ENCODE data around the gene NAP1L4.

The NAP1L4 gene, protein sequence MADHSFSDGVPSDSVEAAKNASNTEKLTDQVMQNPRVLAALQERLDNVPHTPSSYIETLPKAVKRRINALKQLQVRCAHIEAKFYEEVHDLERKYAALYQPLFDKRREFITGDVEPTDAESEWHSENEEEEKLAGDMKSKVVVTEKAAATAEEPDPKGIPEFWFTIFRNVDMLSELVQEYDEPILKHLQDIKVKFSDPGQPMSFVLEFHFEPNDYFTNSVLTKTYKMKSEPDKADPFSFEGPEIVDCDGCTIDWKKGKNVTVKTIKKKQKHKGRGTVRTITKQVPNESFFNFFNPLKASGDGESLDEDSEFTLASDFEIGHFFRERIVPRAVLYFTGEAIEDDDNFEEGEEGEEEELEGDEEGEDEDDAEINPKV

DNA sequence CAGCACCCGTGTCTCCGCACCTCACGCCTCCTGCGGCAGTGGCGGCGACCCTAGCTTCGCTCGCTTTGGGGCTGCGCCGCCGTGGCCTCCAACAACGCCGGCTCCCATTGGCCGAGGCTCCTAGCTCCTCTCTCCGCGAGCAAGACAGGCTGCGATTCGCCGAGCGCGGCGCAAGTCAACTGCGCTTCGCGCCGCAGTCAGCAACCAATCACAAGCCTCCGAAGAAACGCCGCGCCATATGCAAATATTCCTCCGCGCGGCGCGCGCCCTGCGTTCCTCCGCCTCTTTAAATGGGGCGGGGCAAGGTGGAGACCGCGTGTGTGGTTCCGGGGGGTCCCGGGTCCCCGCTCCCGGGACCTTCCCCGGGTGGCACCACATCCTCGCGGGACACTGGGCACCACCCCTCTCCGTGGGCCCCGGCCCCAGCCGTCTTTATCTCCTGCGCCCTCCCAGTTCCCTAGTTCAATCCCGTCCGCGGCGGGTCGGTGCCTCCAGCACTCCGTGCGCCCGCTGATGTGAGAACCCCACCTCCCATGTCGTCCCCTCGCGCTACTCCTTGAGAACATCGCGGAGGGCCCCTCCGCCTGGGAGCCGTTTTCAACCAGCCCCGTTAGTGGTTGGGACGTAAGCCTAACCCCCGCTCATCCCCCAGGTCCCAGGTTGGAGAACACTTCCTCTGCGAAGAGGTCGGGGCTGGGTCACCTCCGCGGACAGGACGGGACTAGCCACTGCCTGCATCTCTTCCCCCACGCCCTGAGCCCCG is at the start of gene NAP1L4:
TSS of gene NAP1L4 (minus strand) at position 96 of the 763 bp plus-strand sequence. CDS start 13,109 bp downstream, outside the sequence.
- Histone ChIP-seq H3K4me1 (ENCODE audit: control insufficient read depth, insufficient read depth, low read length) (peaks cover 29% of the 10 kb centered on the region), H3K27ac (ENCODE audit: low read depth, low read length) (peak within 1 kb of the TSS; percentile 91), H3K36me3 (ENCODE audit: control insufficient read depth, insufficient read depth, low read length) (peaks cover 8% of the 10 kb centered on the region; the same call in 1 of the 2 replicates), H3K27me3 (ENCODE audit: control insufficient read depth, insufficient read depth, low read length) (no peaks in the 10 kb centered on the region), H3K9me3 (ENCODE audit: control insufficient read depth, insufficient read depth, low read length) (no peaks in the 10 kb centered on the region), H3K4me3 (ENCODE audit: low read depth, low read length) (peak within 1 kb of the TSS; percentile 98), H3K9ac (ENCODE audit: low read depth, low read length) (peak within 1 kb of the TSS; percentile 91)

DNA sequence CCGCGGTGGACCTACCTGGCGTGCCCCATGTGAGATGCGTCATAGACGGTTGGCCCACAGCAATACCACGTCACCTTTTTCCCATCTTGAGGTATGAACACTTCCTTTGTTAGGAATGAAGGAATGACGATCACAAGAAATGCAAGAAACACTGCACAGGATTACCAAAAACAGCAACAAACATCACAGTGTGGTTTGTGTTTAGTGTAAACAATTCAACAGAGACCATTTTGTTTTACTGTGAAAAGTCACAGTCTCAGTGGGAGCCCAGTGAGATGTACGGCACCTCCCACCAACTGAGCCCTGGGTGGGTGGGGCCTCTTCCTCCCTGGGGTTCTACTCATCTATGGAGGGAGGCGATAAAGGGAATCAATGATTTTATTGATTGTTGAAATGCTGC is 48.8 kb upstream of the NAP1L4 start:
- Histone ChIP-seq H3K4me3 (ENCODE audit: low read depth, low read length) (no peak overlapping the region), H3K27ac (ENCODE audit: low read depth, low read length) (no peak overlapping the region), H3K4me1 (ENCODE audit: control insufficient read depth, insufficient read depth, low read length) (no peaks in the 10 kb centered on the region), H3K27me3 (ENCODE audit: control insufficient read depth, insufficient read depth, low read length) (no peaks in the 10 kb centered on the region), H3K36me3 (ENCODE audit: control insufficient read depth, insufficient read depth, low read length) (peaks cover 85% of the 10 kb centered on the region), H3K9me3 (ENCODE audit: control insufficient read depth, insufficient read depth, low read length) (no peaks in the 10 kb centered on the region), H3K9ac (ENCODE audit: low read depth, low read length) (no peak overlapping the region)

DNA sequence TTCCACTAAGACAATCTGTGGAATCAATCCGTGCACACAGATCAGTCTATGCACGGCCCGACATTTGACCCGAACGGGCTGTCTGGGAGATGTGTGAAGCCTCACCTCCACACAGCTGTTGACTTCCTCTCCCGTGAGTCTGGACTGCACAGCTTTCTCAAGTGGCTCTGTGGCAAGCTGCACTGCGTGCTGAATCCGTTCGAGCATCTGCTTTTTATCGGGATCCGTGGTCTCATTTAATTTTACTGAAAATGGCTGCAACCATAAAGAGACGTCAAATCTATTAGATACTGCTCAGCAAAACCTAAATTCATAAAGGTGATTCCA is 45.8 kb upstream of the NAP1L4 start:
- Histone ChIP-seq H3K9me3 (ENCODE audit: control insufficient read depth, insufficient read depth, low read length) (no peaks in the 10 kb centered on the region), H3K36me3 (ENCODE audit: control insufficient read depth, insufficient read depth, low read length) (peaks cover 92% of the 10 kb centered on the region), H3K4me1 (ENCODE audit: control insufficient read depth, insufficient read depth, low read length) (no peaks in the 10 kb centered on the region), H3K27me3 (ENCODE audit: control insufficient read depth, insufficient read depth, low read length) (no peaks in the 10 kb centered on the region), H3K27ac (ENCODE audit: low read depth, low read length) (no peak overlapping the region), H3K9ac (ENCODE audit: low read depth, low read length) (no peak overlapping the region), H3K4me3 (ENCODE audit: low read depth, low read length) (no peak overlapping the region)

DNA sequence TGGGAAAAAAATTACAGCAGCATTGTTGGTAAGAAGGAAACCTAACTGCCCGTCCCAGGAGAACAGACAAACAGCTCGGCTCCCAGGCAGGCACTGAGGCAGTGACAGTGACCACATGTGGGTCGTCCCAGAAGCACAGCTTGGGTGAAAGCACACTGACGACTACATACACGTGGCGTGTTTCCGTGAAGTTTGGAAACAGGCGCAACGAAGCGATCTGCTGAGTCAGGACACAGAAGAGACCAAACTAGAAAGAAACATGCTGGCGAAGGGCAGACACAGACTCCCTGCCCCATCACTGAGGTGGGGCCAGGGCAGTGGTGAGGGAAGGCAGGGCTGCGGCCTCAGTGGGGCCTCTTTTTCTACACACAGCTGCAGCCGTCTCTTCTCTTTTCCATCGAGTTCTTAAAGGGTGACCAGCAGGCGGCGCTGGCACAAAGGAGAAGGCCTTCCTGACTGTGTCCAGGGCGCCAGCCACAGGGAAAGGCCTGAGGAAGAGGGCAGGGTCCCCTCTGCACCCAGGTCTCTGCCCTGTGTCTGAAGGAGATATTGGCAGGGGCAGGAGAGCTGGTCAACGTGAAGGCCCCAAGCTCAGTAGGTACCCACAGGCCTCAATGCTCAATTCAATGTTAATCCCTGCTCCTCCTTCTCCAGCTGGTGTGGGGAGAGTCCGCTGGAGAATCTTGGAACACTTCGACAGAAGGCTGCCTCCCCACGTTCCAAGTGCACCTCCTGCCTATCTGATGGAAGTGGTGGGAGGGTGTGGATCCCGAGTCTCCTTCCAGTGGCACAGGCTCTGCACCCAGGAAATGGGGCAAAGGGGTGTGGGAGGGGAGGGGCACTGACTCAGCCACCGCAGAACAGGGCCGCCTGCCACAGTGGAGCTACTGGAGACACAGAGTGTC is 45.2 kb upstream of the NAP1L4 start:
- H3K4me1 ChIP-seq (ENCODE audit: control insufficient read depth, insufficient read depth, low read length), result no peaks in the 10 kb centered on the region
- no peak overlapping the region for H3K9ac ChIP-seq (ENCODE audit: low read depth, low read length)
- no peak overlapping the region for H3K27ac ChIP-seq (ENCODE audit: low read depth, low read length)
- peaks cover 93% of the 10 kb centered on the region for H3K36me3 ChIP-seq (ENCODE audit: control insufficient read depth, insufficient read depth, low read length)
- no peaks in the 10 kb centered on the region for H3K9me3 ChIP-seq (ENCODE audit: control insufficient read depth, insufficient read depth, low read length)
- no peaks in the 10 kb centered on the region for H3K27me3 ChIP-seq (ENCODE audit: control insufficient read depth, insufficient read depth, low read length)
- H3K4me3 ChIP-seq (ENCODE audit: low read depth, low read length), result no peak overlapping the region

DNA sequence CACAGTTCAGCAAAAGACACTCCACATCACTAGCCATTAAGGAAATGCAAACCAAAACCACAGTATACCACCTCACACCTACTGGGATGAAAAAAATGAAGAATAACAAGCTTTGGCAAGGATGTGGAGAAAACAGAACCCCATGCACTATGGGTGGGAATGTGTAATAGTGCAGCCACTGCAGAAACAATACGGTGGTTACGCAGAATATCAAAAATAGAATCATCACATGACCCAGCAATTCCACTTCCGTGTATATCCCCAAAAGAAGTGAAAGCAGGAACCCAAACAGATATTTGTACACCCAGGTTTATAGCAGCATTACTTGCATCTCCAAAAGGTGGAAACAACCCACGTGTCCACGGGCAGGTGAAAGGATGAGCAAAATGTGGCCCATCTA is 44.3 kb upstream of the NAP1L4 start:
- Histone ChIP-seq H3K36me3 (ENCODE audit: control insufficient read depth, insufficient read depth, low read length) (peaks cover 89% of the 10 kb centered on the region), H3K4me3 (ENCODE audit: low read depth, low read length) (no peak overlapping the region), H3K27ac (ENCODE audit: low read depth, low read length) (no peak overlapping the region), H3K9ac (ENCODE audit: low read depth, low read length) (no peak overlapping the region), H3K27me3 (ENCODE audit: control insufficient read depth, insufficient read depth, low read length) (no peaks in the 10 kb centered on the region), H3K4me1 (ENCODE audit: control insufficient read depth, insufficient read depth, low read length) (no peaks in the 10 kb centered on the region), H3K9me3 (ENCODE audit: control insufficient read depth, insufficient read depth, low read length) (no peaks in the 10 kb centered on the region)

DNA sequence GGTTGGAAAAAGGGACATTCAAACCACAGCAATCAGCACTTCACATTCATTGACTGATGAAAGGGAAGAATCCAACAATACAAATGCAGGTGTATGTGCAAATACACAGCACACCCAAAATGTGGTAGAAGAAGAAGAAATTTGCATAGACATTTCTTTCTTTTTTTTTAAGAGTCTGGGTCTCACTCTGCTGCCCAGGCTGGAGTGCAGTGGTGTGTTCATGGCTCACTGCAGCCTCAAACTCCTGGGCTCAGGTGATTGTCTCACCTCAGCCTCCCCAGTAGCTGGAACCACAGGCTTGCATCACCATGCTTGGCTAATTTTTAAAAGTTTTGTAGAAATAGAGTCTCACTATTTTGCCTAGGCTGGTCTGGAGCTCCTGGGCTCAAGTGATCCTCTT is 43.2 kb upstream of the NAP1L4 start:
- Histone ChIP-seq H3K36me3 (ENCODE audit: control insufficient read depth, insufficient read depth, low read length) (peaks cover 88% of the 10 kb centered on the region), H3K4me3 (ENCODE audit: low read depth, low read length) (no peak overlapping the region), H3K9me3 (ENCODE audit: control insufficient read depth, insufficient read depth, low read length) (no peaks in the 10 kb centered on the region), H3K4me1 (ENCODE audit: control insufficient read depth, insufficient read depth, low read length) (no peaks in the 10 kb centered on the region), H3K27ac (ENCODE audit: low read depth, low read length) (no peak overlapping the region), H3K9ac (ENCODE audit: low read depth, low read length) (no peak overlapping the region), H3K27me3 (ENCODE audit: control insufficient read depth, insufficient read depth, low read length) (no peaks in the 10 kb centered on the region)

DNA sequence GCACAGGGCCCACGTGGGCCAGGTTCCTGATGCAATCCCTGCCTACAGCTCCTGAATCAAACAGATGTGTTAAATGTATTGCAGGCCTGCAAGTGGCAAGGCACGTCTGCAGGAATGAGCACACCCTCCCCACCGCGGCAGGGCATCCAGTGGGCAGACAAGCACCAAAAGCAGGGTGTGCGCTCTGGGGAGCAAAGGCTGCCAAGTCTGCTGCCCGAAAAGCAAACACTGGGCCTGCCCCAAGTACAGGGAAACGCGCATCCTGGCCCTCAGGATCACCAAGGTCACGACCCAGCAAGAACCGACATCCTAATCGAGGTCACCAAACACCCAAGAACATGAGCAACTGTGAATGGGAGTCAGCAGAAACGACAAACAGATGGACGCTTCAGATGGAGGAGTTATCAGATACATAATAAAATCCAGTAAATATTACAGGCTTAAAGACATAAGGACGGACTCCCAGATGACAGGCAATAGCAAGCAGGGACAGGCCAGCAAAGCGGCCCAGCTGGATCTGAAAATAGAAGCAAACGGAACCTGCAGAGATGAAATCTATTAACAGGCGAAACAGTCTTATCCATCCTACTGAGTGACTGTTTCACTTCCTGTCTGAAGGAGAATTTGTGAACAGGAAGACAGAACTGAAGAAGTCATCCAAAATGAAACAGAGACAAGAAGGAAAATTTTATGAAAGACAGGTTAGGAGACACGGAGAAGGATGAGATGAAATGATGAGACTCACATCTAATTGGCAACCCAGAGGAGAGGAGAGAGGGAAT is 38.4 kb upstream of the NAP1L4 start:
- Histone ChIP-seq H3K36me3 (ENCODE audit: control insufficient read depth, insufficient read depth, low read length) (peaks cover 86% of the 10 kb centered on the region), H3K27ac (ENCODE audit: low read depth, low read length) (no peak overlapping the region), H3K9ac (ENCODE audit: low read depth, low read length) (no peak overlapping the region), H3K4me1 (ENCODE audit: control insufficient read depth, insufficient read depth, low read length) (no peaks in the 10 kb centered on the region), H3K9me3 (ENCODE audit: control insufficient read depth, insufficient read depth, low read length) (no peaks in the 10 kb centered on the region), H3K27me3 (ENCODE audit: control insufficient read depth, insufficient read depth, low read length) (no peaks in the 10 kb centered on the region), H3K4me3 (ENCODE audit: low read depth, low read length) (no peak overlapping the region)

DNA sequence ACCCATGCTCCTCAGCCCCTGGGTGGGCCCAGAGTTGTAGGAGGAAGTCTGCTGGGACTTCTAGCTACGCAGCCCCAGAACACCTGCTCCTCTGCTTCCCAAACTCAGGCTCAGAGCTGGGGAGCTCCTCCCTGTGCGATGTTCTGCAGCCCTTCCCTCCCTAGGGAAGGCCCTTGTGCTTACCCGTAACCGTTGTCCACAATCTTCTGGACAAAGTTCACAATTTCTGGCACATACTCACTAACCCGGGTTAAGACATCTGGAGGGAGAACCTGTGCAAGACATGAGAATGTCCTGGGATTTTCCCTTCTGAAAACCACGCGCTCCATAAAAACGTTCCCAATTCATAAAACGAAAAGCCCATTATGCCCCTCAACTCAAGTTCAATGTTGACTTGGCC is 36.7 kb upstream of the NAP1L4 start:
- H3K9ac ChIP-seq (ENCODE audit: low read depth, low read length), result no peak overlapping the region

DNA sequence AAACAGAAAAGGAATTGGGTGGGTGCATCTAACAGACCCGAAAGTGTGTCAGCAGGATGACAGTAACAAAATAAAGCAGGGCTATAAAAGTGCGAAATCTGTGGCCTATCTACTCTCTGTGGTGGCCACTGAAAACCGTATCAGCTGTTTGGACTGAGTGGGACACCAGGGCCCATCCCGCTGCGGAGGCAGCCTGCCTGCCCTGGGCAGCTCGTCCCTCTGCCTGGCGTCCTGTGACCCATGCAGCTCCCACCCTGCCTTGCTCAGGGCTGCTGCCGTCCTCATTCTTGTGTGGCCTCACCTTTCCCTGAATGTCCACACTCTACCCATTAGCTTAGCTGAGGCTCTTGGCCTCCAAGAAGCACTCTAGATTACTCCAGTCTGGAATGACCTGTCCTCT is 34.7 kb upstream of the NAP1L4 start:
- Histone ChIP-seq H3K9ac (ENCODE audit: low read depth, low read length) (no peak overlapping the region), H3K27me3 (ENCODE audit: control insufficient read depth, insufficient read depth, low read length) (no peaks in the 10 kb centered on the region), H3K36me3 (ENCODE audit: control insufficient read depth, insufficient read depth, low read length) (peaks cover 77% of the 10 kb centered on the region), H3K9me3 (ENCODE audit: control insufficient read depth, insufficient read depth, low read length) (no peaks in the 10 kb centered on the region), H3K4me1 (ENCODE audit: control insufficient read depth, insufficient read depth, low read length) (no peaks in the 10 kb centered on the region), H3K4me3 (ENCODE audit: low read depth, low read length) (no peak overlapping the region), H3K27ac (ENCODE audit: low read depth, low read length) (no peak overlapping the region)

More for the DNA sequence above, 36.7 kb upstream of the NAP1L4 start:
- H3K9me3 ChIP-seq (ENCODE audit: control insufficient read depth, insufficient read depth, low read length), result no peaks in the 10 kb centered on the region
- H3K4me1 ChIP-seq (ENCODE audit: control insufficient read depth, insufficient read depth, low read length), result no peaks in the 10 kb centered on the region
- H3K36me3 ChIP-seq (ENCODE audit: control insufficient read depth, insufficient read depth, low read length), result peaks cover 85% of the 10 kb centered on the region
- H3K4me3 ChIP-seq (ENCODE audit: low read depth, low read length), result no peak overlapping the region
- no peaks in the 10 kb centered on the region for H3K27me3 ChIP-seq (ENCODE audit: control insufficient read depth, insufficient read depth, low read length)
- no peak overlapping the region for H3K27ac ChIP-seq (ENCODE audit: low read depth, low read length)

DNA sequence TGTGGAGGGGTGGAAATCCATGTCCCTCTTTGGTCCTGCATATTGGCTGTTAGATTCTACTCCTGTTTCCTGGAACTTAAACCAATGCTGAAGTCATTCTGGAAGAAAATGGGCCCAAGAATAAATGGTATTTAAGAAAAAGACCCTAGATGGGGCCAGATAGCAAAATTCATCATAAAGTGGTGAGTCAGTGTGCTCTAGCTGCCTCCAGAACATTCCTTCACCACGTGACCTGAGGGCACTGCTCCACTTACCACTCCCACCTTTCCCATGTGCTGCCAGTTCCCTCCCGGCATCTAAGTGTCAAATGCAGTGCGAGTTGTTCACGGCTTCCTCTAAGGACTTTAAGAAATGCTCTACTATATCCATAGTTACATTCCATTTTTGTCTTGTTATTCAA is 30.9 kb upstream of the NAP1L4 start:
- no peaks in the 10 kb centered on the region for H3K4me1 ChIP-seq (ENCODE audit: control insufficient read depth, insufficient read depth, low read length)
- no peaks in the 10 kb centered on the region for H3K27me3 ChIP-seq (ENCODE audit: control insufficient read depth, insufficient read depth, low read length)
- no peak overlapping the region for H3K9ac ChIP-seq (ENCODE audit: low read depth, low read length)
- H3K36me3 ChIP-seq (ENCODE audit: control insufficient read depth, insufficient read depth, low read length), result peaks cover 73% of the 10 kb centered on the region
- H3K4me3 ChIP-seq (ENCODE audit: low read depth, low read length), result no peak overlapping the region
- H3K27ac ChIP-seq (ENCODE audit: low read depth, low read length), result no peak overlapping the region
- H3K9me3 ChIP-seq (ENCODE audit: control insufficient read depth, insufficient read depth, low read length), result no peaks in the 10 kb centered on the region

Data from HUES48 (cell line).